ENCODE results near the gene CCL2.

DNA sequence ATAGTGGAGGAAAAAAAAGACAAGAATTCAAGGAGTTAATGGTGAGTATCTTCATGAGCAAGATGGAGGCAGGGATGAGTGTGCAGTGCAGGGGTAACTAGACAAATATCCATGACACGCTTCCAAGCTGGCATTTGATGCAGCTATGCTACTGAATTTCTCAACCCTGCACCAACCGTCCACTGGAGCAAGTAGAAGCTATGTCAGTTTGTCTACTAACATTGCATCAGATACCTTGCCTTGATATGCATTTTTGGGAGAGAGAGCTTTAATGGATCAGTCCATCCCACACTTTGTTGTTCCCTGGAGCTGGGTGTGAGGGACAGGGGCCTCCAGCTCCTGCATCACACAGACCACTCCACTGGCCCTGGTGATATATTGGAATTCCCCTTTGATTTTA, 46.9 kb downstream of the CCL2 start:
- TF ChIP-seq POLR2AphosphoS5 (IDR thresholded peaks at IDR 0.05; ENCODE audit: low read depth) (no peak), CTCF (IDR thresholded peaks at IDR 0.05; ENCODE audit: insufficient read depth, low read length) (no peak), REST (IDR thresholded peaks at IDR 0.05; ENCODE audit: insufficient replicate concordance, low read depth) (no peak), SPI1 (IDR thresholded peaks at IDR 0.05; ENCODE audit: borderline replicate concordance, low read depth) (no peak), GABPA (IDR thresholded peaks at IDR 0.05; ENCODE audit: low read depth) (no peak)
